IgD-negative memory B cell (primary cell): ENCODE results near the gene API5. TPM values are rescaled to one million over a fixed set of nuclear protein-coding genes. Genes with fewer than 3 reads are reported as not detected.

Experiments
- H3K27ac Mint-ChIP-seq, 3 donors: one replicate each; pipeline ENCODE4 v1.8.0; 2020 to 2022; ENCODE audit warnings: mild to moderate bottlenecking in 3 of 3, mixed read lengths in 3 of 3, moderate library complexity in 1 of 3
- H3K27me3 Mint-ChIP-seq: one replicate; pipeline ENCODE4 v1.8.0; 2021; ENCODE audit warnings: mixed read lengths
- H3K36me3 Mint-ChIP-seq: one replicate; pipeline ENCODE4 v1.8.0; 2020; ENCODE audit warnings: mild to moderate bottlenecking, mixed read lengths
- H3K4me1 Mint-ChIP-seq, 3 donors: one replicate each; pipeline ENCODE4 v1.8.0; 2020 to 2022; ENCODE audit warnings: mixed read lengths in 3 of 3, mild to moderate bottlenecking in 1 of 3
- H3K4me3 Mint-ChIP-seq, 4 donors: one replicate each; pipeline ENCODE4 v1.8.0; 2020 to 2022; ENCODE audit warnings: mild to moderate bottlenecking in 4 of 4, mixed read lengths in 4 of 4, moderate library complexity in 3 of 4
- H3K9me3 Mint-ChIP-seq, 3 donors: one replicate each; pipeline ENCODE4 v1.8.0; 2020 to 2021; ENCODE audit warnings: mixed read lengths in 3 of 3, mild to moderate bottlenecking in 1 of 3
- polyA plus RNA-seq: library from polyadenylated mRNA; unstranded; fragments of 300-500 nt; fragmentation: Illumina TruSeq; gene quantifications from one replicate; pipeline ENCODE4 v1.2.3, GENCODE V29; 2021

API5 gene
- polyA plus RNA-seq, 1 donor from 2014 or later = 95.1 TPM

- Mint-ChIP-seq H3K36me3 (no peaks in the 10 kb centered on the region), H3K4me1 (peaks cover 0 to 5% (median 0%) of the 10 kb centered on the region in 3 donors), H3K27ac (no peak overlapping the region), H3K27me3 (no peaks in the 10 kb centered on the region), H3K4me3 (no peak overlapping the region), H3K9me3 (no peaks in the 10 kb centered on the region)
Measured at GRCh38 chr11:43381802-43382201, 70.0 kb downstream of the API5 start.

DNA sequence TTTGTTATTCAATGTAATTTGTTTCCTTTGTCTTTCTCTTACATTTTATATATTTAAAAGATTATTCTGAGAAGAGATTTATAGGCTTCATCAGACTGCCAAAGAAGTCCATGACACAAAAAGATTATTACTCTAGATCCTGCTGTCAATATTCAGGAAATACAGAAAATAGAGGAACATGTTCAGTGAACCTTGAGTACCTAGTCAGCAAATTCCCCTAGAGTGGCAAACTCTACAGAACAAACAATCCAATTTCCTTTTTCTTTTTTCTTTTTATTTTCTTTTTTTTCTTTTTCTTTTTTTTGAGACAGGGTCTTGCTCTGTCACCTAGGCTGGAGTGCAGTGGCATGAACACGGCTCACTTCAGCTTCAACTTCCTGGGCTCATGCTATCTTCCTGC lies 70.8 kb downstream of the API5 start:
- H3K27ac Mint-ChIP-seq = no peak overlapping the region
- H3K9me3 Mint-ChIP-seq = no peaks in the 10 kb centered on the region
- no peak overlapping the region for H3K4me3 Mint-ChIP-seq
- no peaks in the 10 kb centered on the region for H3K36me3 Mint-ChIP-seq
- H3K27me3 Mint-ChIP-seq = no peaks in the 10 kb centered on the region
- H3K4me1 Mint-ChIP-seq = peaks cover 0 to 5% (median 0%) of the 10 kb centered on the region in 3 donors

DNA sequence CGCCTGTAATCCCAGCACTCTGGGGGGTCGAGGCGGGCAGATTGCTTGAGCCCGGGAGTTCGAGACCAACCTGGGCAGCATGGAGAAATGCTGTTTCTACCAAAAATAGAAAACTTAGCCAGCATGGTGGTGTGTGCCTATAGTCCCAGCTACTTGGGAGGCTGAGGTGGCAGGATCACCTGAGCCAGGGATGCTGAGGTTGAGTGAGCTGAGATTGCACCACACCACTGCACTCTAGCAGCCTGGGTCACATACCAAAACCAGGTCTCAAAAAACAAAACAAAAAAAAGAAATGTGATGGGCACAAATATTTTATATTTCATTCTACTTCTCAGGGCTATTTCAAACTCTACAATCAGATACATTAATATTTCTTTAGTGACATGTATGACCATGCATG lies 72.6 kb downstream of the API5 start:
- H3K27ac Mint-ChIP-seq = no peak overlapping the region
- H3K4me1 Mint-ChIP-seq = peaks cover 0 to 2% (median 0%) of the 10 kb centered on the region in 3 donors
- H3K36me3 Mint-ChIP-seq = no peaks in the 10 kb centered on the region
- no peak overlapping the region for H3K4me3 Mint-ChIP-seq
- no peaks in the 10 kb centered on the region for H3K27me3 Mint-ChIP-seq
- no peaks in the 10 kb centered on the region for H3K9me3 Mint-ChIP-seq

- H3K4me1 Mint-ChIP-seq = peaks cover 0 to 4% (median 1%) of the 10 kb centered on the region in 3 donors
- H3K27me3 Mint-ChIP-seq = no peaks in the 10 kb centered on the region
- H3K36me3 Mint-ChIP-seq = peaks cover 9% of the 10 kb centered on the region
- H3K4me3 Mint-ChIP-seq = no peak overlapping the region
- no peak overlapping the region for H3K27ac Mint-ChIP-seq
- no peaks in the 10 kb centered on the region for H3K9me3 Mint-ChIP-seq
Measured at GRCh38 chr11:43392713-43393112, 80.9 kb downstream of the API5 start.

- Mint-ChIP-seq H3K27me3 (no peaks in the 10 kb centered on the region), H3K4me3 (no peak overlapping the region), H3K36me3 (peaks cover 11% of the 10 kb centered on the region), H3K4me1 (peaks cover 0 to 4% (median 1%) of the 10 kb centered on the region in 3 donors), H3K9me3 (no peaks in the 10 kb centered on the region), H3K27ac (no peak overlapping the region)
Measured at GRCh38 chr11:43393765-43394355, 82.1 kb downstream of the API5 start.

Other genes with a start within 250 kb of the API5 start
- 56.0 TPM for gene TTC17, start 46.9 kb downstream of the API5 start, polyA plus RNA-seq